Trophoblast cell (in vitro differentiated cells and primary cell): ENCODE results near the gene HMCN2.

ENCODE experiments used
- DNase-seq, 2 donors: peaks; one replicate each; pipeline ENCODE4 v3.0.0-alpha.2; 2016
- H2AFZ ChIP-seq: 2 replicates; pipeline ENCODE4 v1.6.1; 2013; ENCODE audit warnings: low read length, moderate library complexity, mild to moderate bottlenecking; ENCODE audit not compliant: insufficient read depth, poor library complexity
- H2AK5ac ChIP-seq: 2 replicates; pipeline ENCODE4 v1.6.1; 2013; ENCODE audit warnings: mild to moderate bottlenecking, low read length
- H2BK120ac ChIP-seq: 2 replicates; pipeline ENCODE4 v1.6.1; 2013; ENCODE audit warnings: low read length, mild to moderate bottlenecking, moderate library complexity; ENCODE audit not compliant: insufficient read depth, poor library complexity
- H2BK12ac ChIP-seq: 2 replicates; pipeline ENCODE4 v1.6.1; 2013; ENCODE audit warnings: mild to moderate bottlenecking, low read length, moderate library complexity
- H2BK5ac ChIP-seq: 2 replicates; pipeline ENCODE4 v1.6.1; 2013; ENCODE audit warnings: low read length, low read depth, moderate library complexity, mild to moderate bottlenecking; ENCODE audit not compliant: poor library complexity
- H3K14ac ChIP-seq: 2 replicates; pipeline ENCODE4 v1.6.1; 2013; ENCODE audit warnings: mild to moderate bottlenecking, low read length
- H3K18ac ChIP-seq: 2 replicates; pipeline ENCODE4 v1.6.1; 2013; ENCODE audit warnings: mild to moderate bottlenecking, low read length
- H3K23ac ChIP-seq: 2 replicates; pipeline ENCODE4 v1.6.1; 2013; ENCODE audit warnings: low read length
- H3K27ac ChIP-seq: 2 replicates; pipeline ENCODE4 v1.5.1; 2013; ENCODE audit warnings: low read depth, mild to moderate bottlenecking, inconsistent platforms, low read length, moderate library complexity
- H3K27me3 ChIP-seq: 2 replicates; pipeline ENCODE4 v1.6.1; 2013; ENCODE audit warnings: inconsistent platforms, mild to moderate bottlenecking, low read length, moderate library complexity; ENCODE audit not compliant: insufficient read depth
- H3K36me3 ChIP-seq, 2 experiments: 1 replicate in 1 of 2; 2 replicates in 1 of 2; pipeline ENCODE4 v1.6.1; 2013; ENCODE audit warnings: low read length in 2 of 2, mild to moderate bottlenecking in 2 of 2, moderate library complexity in 1 of 2; ENCODE audit not compliant: insufficient read depth in 2 of 2, control insufficient read depth in 1 of 2
- H3K4ac ChIP-seq: 2 replicates; pipeline ENCODE4 v1.6.1; 2013; ENCODE audit warnings: low read depth, mild to moderate bottlenecking, low read length, moderate library complexity
- H3K4me1 ChIP-seq, 2 experiments: 1 replicate in 1 of 2; 2 replicates in 1 of 2; pipeline ENCODE4 v1.6.1; 2013; ENCODE audit warnings: low read length in 2 of 2, mild to moderate bottlenecking in 2 of 2, moderate library complexity in 1 of 2; ENCODE audit not compliant: insufficient read depth in 2 of 2, control insufficient read depth in 1 of 2
- H3K4me2 ChIP-seq: 2 replicates; pipeline ENCODE4 v1.6.1; 2013; ENCODE audit warnings: inconsistent platforms, mild to moderate bottlenecking, low read length, moderate library complexity
- H3K4me3 ChIP-seq: 2 replicates; pipeline ENCODE4 v1.5.1; 2013; ENCODE audit warnings: mild to moderate bottlenecking, low read depth, low read length, inconsistent platforms
- H3K79me1 ChIP-seq: one replicate; pipeline ENCODE4 v1.6.1; 2013; ENCODE audit warnings: low read length
- H3K79me2 ChIP-seq: 2 replicates; pipeline ENCODE4 v1.6.1; 2013; ENCODE audit warnings: low read length, mild to moderate bottlenecking; ENCODE audit not compliant: control insufficient read depth, insufficient read depth, poor library complexity
- H3K9ac ChIP-seq: 2 replicates; pipeline ENCODE4 v1.6.1; 2013; ENCODE audit warnings: mild to moderate bottlenecking, low read length
- H3K9me3 ChIP-seq: 2 replicates; pipeline ENCODE4 v1.6.1; 2013; ENCODE audit warnings: low read depth, mild to moderate bottlenecking, control low read depth, inconsistent platforms, low read length; ENCODE audit not compliant: insufficient read depth
- H4K12ac ChIP-seq: 2 replicates; pipeline ENCODE4 v1.6.1; 2013; ENCODE audit warnings: low read depth, mild to moderate bottlenecking, low read length, moderate library complexity
- H4K8ac ChIP-seq: 2 replicates; pipeline ENCODE4 v1.6.1; 2013; ENCODE audit warnings: low read depth, mild to moderate bottlenecking, low read length, moderate library complexity
- H4K91ac ChIP-seq: one replicate; pipeline ENCODE4 v1.6.1; 2013; ENCODE audit warnings: low read depth, mild to moderate bottlenecking, low read length, moderate library complexity
- WGBS: extraction: QIAGEN DNeasy Blood & Tissue Kit; methylation state at CpG from one replicate; pipeline ENCODE4 v1.1.7; 2013; ENCODE audit warnings: missing lambda C conversion rate; ENCODE audit not compliant: insufficient read length, insufficient coverage; ENCODE audit errors: extremely low coverage; 5-methylcytosine and 5-hydroxymethylcytosine counted together

Gene HMCN2

GRCh38 chr9:130220352-130220751 lies 45.2 kb upstream of the HMCN2 start:
- no peak overlapping the region for H3K4me3 ChIP-seq
- no peak overlapping the region for H2BK120ac ChIP-seq
- no peak overlapping the region for H3K14ac ChIP-seq
- H2AK5ac ChIP-seq, result no peak overlapping the region
- H4K91ac ChIP-seq, result no peak overlapping the region
- H3K4me2 ChIP-seq, result no peak overlapping the region
- no peak overlapping the region for H2BK5ac ChIP-seq
- H3K4ac ChIP-seq, result no peak overlapping the region
- no peaks in the 10 kb centered on the region for H3K79me2 ChIP-seq
- no peak for DNase-seq
- H2BK12ac ChIP-seq, result no peak overlapping the region
- no peak overlapping the region for H3K18ac ChIP-seq
- no peak overlapping the region for H3K27ac ChIP-seq
- no peaks in the 10 kb centered on the region for H3K79me1 ChIP-seq
- no peaks in the 10 kb centered on the region for H3K27me3 ChIP-seq
- no peak overlapping the region for H3K23ac ChIP-seq
- no peaks in the 10 kb centered on the region for H3K4me1 ChIP-seq
- H3K36me3 ChIP-seq, result peaks cover 15 to 26% of the 10 kb centered on the region in 2 experiments
- no peaks in the 10 kb centered on the region for H3K9me3 ChIP-seq
- H3K9ac ChIP-seq, result no peak overlapping the region
- no peak overlapping the region for H4K12ac ChIP-seq
- no peak overlapping the region for H2AFZ ChIP-seq
- WGBS, result no CpG with 5 or more reads among the region's 9 CpGs
- H4K8ac ChIP-seq, result no peak overlapping the region

- H3K4me2 ChIP-seq, result no peak overlapping the region
- no peak overlapping the region for H4K12ac ChIP-seq
- H3K79me1 ChIP-seq, result no peaks in the 10 kb centered on the region
- no peak overlapping the region for H2BK5ac ChIP-seq
- peaks cover 4% of the 10 kb centered on the region for H3K9me3 ChIP-seq
- H3K4me3 ChIP-seq, result no peak overlapping the region
- no peak overlapping the region for H3K4ac ChIP-seq
- H4K91ac ChIP-seq, result no peak overlapping the region
- H3K4me1 ChIP-seq, result no peaks in the 10 kb centered on the region
- H4K8ac ChIP-seq, result no peak overlapping the region
- no CpG with 5 or more reads among the region's 9 CpGs for WGBS
- no peak overlapping the region for H2AK5ac ChIP-seq
- peaks cover 32 to 42% of the 10 kb centered on the region in 2 experiments for H3K36me3 ChIP-seq
- no peak overlapping the region for H3K27ac ChIP-seq
- H3K9ac ChIP-seq, result no peak overlapping the region
- H2AFZ ChIP-seq, result no peak overlapping the region
- H3K79me2 ChIP-seq, result no peaks in the 10 kb centered on the region
- no peak overlapping the region for H3K23ac ChIP-seq
- no peak for DNase-seq
- no peak overlapping the region for H2BK120ac ChIP-seq
- H2BK12ac ChIP-seq, result no peak overlapping the region
- no peak overlapping the region for H3K18ac ChIP-seq
- H3K14ac ChIP-seq, result no peak overlapping the region
- no peaks in the 10 kb centered on the region for H3K27me3 ChIP-seq
Observed at GRCh38 chr9:130222833-130223232, 42.7 kb upstream of the HMCN2 start.

GRCh38 chr9:130225071-130225470 lies 40.5 kb upstream of the HMCN2 start:
- Histone ChIP-seq H3K27ac (no peak overlapping the region), H3K23ac (no peak overlapping the region), H2BK12ac (no peak overlapping the region), H3K36me3 (peaks cover 30 to 38% of the 10 kb centered on the region in 2 experiments), H3K14ac (no peak overlapping the region), H3K9ac (no peak overlapping the region), H3K9me3 (peaks cover 4% of the 10 kb centered on the region), H2AK5ac (no peak overlapping the region), H4K8ac (no peak overlapping the region), H2BK5ac (no peak overlapping the region), H3K79me2 (no peaks in the 10 kb centered on the region), H3K4me2 (no peak overlapping the region), H2AFZ (no peak overlapping the region), H3K79me1 (no peaks in the 10 kb centered on the region), H3K27me3 (no peaks in the 10 kb centered on the region), H3K18ac (no peak overlapping the region), H4K91ac (no peak overlapping the region), H4K12ac (no peak overlapping the region), H3K4ac (no peak overlapping the region), H3K4me3 (no peak overlapping the region), H3K4me1 (no peaks in the 10 kb centered on the region), H2BK120ac (no peak overlapping the region)
- no CpG with 5 or more reads among the region's 11 CpGs for whole genome bisulfite sequencing
- no peak for DNase-seq

GRCh38 chr9:130225586-130225985 lies 40.0 kb upstream of the HMCN2 start:
- no peak overlapping the region for H3K18ac ChIP-seq
- no peaks in the 10 kb centered on the region for H3K4me1 ChIP-seq
- no peak overlapping the region for H4K8ac ChIP-seq
- WGBS, result no CpG with 5 or more reads among the region's 20 CpGs
- H3K36me3 ChIP-seq, result peaks cover 30 to 38% of the 10 kb centered on the region in 2 experiments
- no peak overlapping the region for H3K4ac ChIP-seq
- DNase-seq, result no peak
- H2BK5ac ChIP-seq, result no peak overlapping the region
- H4K12ac ChIP-seq, result peak overlapping the region; percentile 12
- no peak overlapping the region for H3K23ac ChIP-seq
- no peak overlapping the region for H2BK120ac ChIP-seq
- H3K9me3 ChIP-seq, result peaks cover 4% of the 10 kb centered on the region
- no peak overlapping the region for H2AFZ ChIP-seq
- H3K4me3 ChIP-seq, result no peak overlapping the region
- H4K91ac ChIP-seq, result no peak overlapping the region
- H3K27ac ChIP-seq, result no peak overlapping the region
- no peaks in the 10 kb centered on the region for H3K27me3 ChIP-seq
- H3K79me1 ChIP-seq, result no peaks in the 10 kb centered on the region
- no peak overlapping the region for H3K14ac ChIP-seq
- no peak overlapping the region for H2AK5ac ChIP-seq
- H3K4me2 ChIP-seq, result no peak overlapping the region
- H3K9ac ChIP-seq, result no peak overlapping the region
- H3K79me2 ChIP-seq, result no peaks in the 10 kb centered on the region
- H2BK12ac ChIP-seq, result no peak overlapping the region
